ENCODE results near the gene CELF5. TPM values are rescaled to one million over a fixed set of nuclear protein-coding genes. Genes with fewer than 3 reads are reported as not detected.
"Not testable (repeated sequence)": the region's sequence is repeated elsewhere in the genome, so short reads cannot be mapped to it uniquely, and the experiment has no call there.

CELF5 gene
- polyA plus RNA-seq, 4 donors, result 0.51 to 2.0 (median 0.75) TPM

GRCh38 chr19:3206216-3206953, 18.1 kb upstream of the CELF5 start:
- DNase-seq (ENCODE audit: low read depth in 4 of 4, low spot score in 3 of 4), result no peak

GRCh38 chr19:3207461-3208242, 16.8 kb upstream of the CELF5 start:
- DNase-seq (ENCODE audit: low read depth in 4 of 4, low spot score in 3 of 4), result no peak

- DNase-seq (ENCODE audit: low read depth in 4 of 4, low spot score in 3 of 4), result no peak
These were observed 15.9 kb upstream of the CELF5 start for GRCh38 chr19:3208317-3209207.

GRCh38 chr19:3210347-3211017, 14.0 kb upstream of the CELF5 start:
- DNase-seq (ENCODE audit: low read depth in 4 of 4, low spot score in 3 of 4), result no peak

- DNase-seq (ENCODE audit: low read depth in 4 of 4, low spot score in 3 of 4), result no peak
These were observed 13.3 kb upstream of the CELF5 start for GRCh38 chr19:3211191-3211590.

- DNase-seq (ENCODE audit: low read depth in 4 of 4, low spot score in 3 of 4), result no peak
These were observed 11.3 kb upstream of the CELF5 start for GRCh38 chr19:3213159-3213558.

GRCh38 chr19:3216874-3217273, 7.6 kb upstream of the CELF5 start:
- DNase-seq (ENCODE audit: low read depth in 4 of 4, low spot score in 3 of 4), result no peak

- DNase-seq (ENCODE audit: low read depth in 4 of 4, low spot score in 3 of 4), result no peak
These were observed 3.9 kb upstream of the CELF5 start for GRCh38 chr19:3220576-3220975.

- DNase-seq (ENCODE audit: low read depth in 4 of 4, low spot score in 3 of 4), result not testable (repeated sequence)
These were observed 2.9 kb upstream of the CELF5 start for GRCh38 chr19:3221576-3221975.

GRCh38 chr19:3222709-3223108, 1.8 kb upstream of the CELF5 start:
- DNase-seq (ENCODE audit: low read depth in 4 of 4, low spot score in 3 of 4), result no peak

- no peak for DNase-seq (ENCODE audit: low read depth in 4 of 4, low spot score in 3 of 4)
These were observed 666 bp downstream of the CELF5 start for GRCh38 chr19:3225169-3225485.

- DNase-seq (ENCODE audit: low read depth in 4 of 4, low spot score in 3 of 4), result no peak
These were observed 1.2 kb downstream of the CELF5 start for GRCh38 chr19:3225677-3226093.

GRCh38 chr19:3227054-3227626, 2.7 kb downstream of the CELF5 start:
- no peak for DNase-seq (ENCODE audit: low read depth in 4 of 4, low spot score in 3 of 4)

GRCh38 chr19:3229346-3229743, 4.9 kb downstream of the CELF5 start:
- DNase-seq (ENCODE audit: low read depth in 4 of 4, low spot score in 3 of 4), result no peak

GRCh38 chr19:3229888-3230496, 5.5 kb downstream of the CELF5 start:
- no peak for DNase-seq (ENCODE audit: low read depth in 4 of 4, low spot score in 3 of 4)

- no peak for DNase-seq (ENCODE audit: low read depth in 4 of 4, low spot score in 3 of 4)
These were observed 6.8 kb downstream of the CELF5 start for GRCh38 chr19:3231288-3231687.

GRCh38 chr19:3233116-3233515, 8.7 kb downstream of the CELF5 start:
- DNase-seq (ENCODE audit: low read depth in 4 of 4, low spot score in 3 of 4), result no peak

- no peak for DNase-seq (ENCODE audit: low read depth in 4 of 4, low spot score in 3 of 4)
These were observed 9.4 kb downstream of the CELF5 start for GRCh38 chr19:3233831-3234230.

GRCh38 chr19:3234800-3235199, 10.3 kb downstream of the CELF5 start:
- DNase-seq (ENCODE audit: low read depth in 4 of 4, low spot score in 3 of 4), result no peak

GRCh38 chr19:3235604-3236003, 11.1 kb downstream of the CELF5 start:
- DNase-seq (ENCODE audit: low read depth in 4 of 4, low spot score in 3 of 4), result not testable (repeated sequence)

All from right renal pelvis (tissue), 4 donors.